Left lung (tissue), 10 donors: ENCODE data around the gene BMAL1. TPM values are rescaled to one million over a fixed set of nuclear protein-coding genes. Genes with fewer than 3 reads are reported as not detected.
A peak's percentile ranks its signal among the peaks of the same experiment; 100 is the strongest.

Experiments used
- ATAC-seq: fragments of 200-7000 bp; cut with Tn5 transposase; one replicate; pipeline ENCODE4 v1.9.1; 2020; ENCODE audit warnings: moderate library complexity
- DNase-seq, 4 donors: peaks; one replicate each; pipeline ENCODE4 v3.0.0-alpha.2; 2013 to 2020
- H3K27ac ChIP-seq, 2 donors: fragments of 200-600 bp; sonication (generic) in 1 of 2; one replicate each; pipeline versions ENCODE4 v1.5.0 to v1.8.0; 2020 to 2021
- H3K27me3 ChIP-seq, 2 donors: fragments of 200-600 bp; sonication (generic) in 1 of 2; one replicate each; pipeline versions ENCODE4 v1.5.0 to v1.8.0; 2020 to 2021
- H3K36me3 ChIP-seq, 2 donors: fragments of 200-600 bp; sonication (generic) in 1 of 2; one replicate each; pipeline versions ENCODE4 v1.5.0 to v1.8.0; 2020 to 2021
- H3K4me1 ChIP-seq, 2 donors: fragments of 200-600 bp; one replicate each; pipeline ENCODE4 v1.8.0; 2021
- H3K4me3 ChIP-seq, 2 donors: fragments of 200-600 bp; sonication (generic) in 1 of 2; one replicate each; pipeline versions ENCODE4 v1.5.0 to v1.8.0; 2020 to 2021; ENCODE audit warnings: mild to moderate bottlenecking in 1 of 2
- H3K9me3 ChIP-seq, 2 donors: fragments of 200-600 bp; sonication (generic) in 1 of 2; one replicate each; pipeline versions ENCODE4 v1.5.0 to v1.8.0; 2020 to 2021
- CTCF ChIP-seq, 2 donors: fragments of 200-600 bp; sonication (generic) in 1 of 2; IDR thresholded peaks; one replicate each; pipeline versions ENCODE4 v1.5.0 to v1.8.0; 2021; ENCODE audit warnings: antibody characterized with exemption in 2 of 2
- intact Hi-C, 2 donors: fragments of 100-400 bp; cut with DNase I; formaldehyde crosslinking; loops; one replicate each; pipeline versions ENCODE4 v1.11.2 to v1.14.2; 2022
- polyA plus RNA-seq, 6 donors: library from polyadenylated mRNA; unstranded; fragments of 120-200 nt; gene quantifications; one replicate each; pipeline ENCODE4 v1.2.1, GENCODE V29; 2013; ENCODE audit not compliant: insufficient read length in 6 of 6
- total RNA-seq, 2 donors: library from RNA; stranded (reverse); fragmentation: NEBNext Ultra II Directional; extraction: Animal tissue kit (Norgen Biotek cat#: 25700); gene quantifications; one replicate each; pipeline ENCODE4 v1.2.1, GENCODE V29; 2021
- donor health status: DM: no; HTN: yes; CAD: no.
- donor health status: DM: no; HTN: no; CAD: no.

The BMAL1 gene
- total and polyA plus RNA-seq, 8 donors = 10.2 to 31.6 (median 12.5) TPM

DNA sequence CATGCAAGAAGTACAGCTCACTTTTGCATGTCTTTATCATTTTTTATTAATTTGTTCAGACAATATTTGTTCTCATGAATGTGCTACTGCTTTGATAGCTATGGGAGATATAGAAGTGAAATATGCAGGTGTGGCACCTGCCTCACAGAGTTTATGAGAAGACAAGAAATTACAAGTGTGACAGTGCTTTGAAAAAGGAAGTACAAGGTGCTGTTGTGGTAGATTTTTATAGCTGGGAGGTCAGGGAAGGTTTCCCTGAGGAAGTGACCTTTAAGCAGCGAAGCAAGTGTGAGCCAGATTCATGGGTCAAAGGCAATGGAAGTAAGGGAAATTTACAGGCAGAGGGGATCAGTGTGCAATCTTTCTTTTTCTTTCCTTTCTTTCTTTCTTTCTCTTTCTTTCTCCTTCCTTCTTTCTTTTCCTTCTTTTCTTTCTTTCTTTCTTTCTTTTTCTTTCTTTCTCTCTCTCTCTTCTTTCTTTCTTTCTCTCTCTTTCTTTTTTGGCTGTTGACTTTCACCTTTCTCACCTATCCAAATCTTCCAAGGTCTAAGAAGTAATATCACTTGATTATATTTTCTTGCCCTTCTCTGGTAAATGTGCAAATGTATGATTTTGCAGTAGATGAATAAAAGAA lies 6.4 kb upstream of the BMAL1 start:
- Histone ChIP-seq H3K9me3 (no peaks in the 10 kb centered on the region), H3K4me3 (no peak overlapping the region), H3K27me3 (peaks cover 0 to 21% of the 10 kb centered on the region in 2 donors), H3K27ac (no peak overlapping the region), H3K4me1 (no peaks in the 10 kb centered on the region), H3K36me3 (no peaks in the 10 kb centered on the region)
- no peak for ATAC-seq
- TF ChIP-seq CTCF (IDR thresholded peaks at IDR 0.05) = no peak
- no peak for DNase-seq
- intact Hi-C loops = no loop called here

- Histone ChIP-seq H3K4me1 (peaks cover 6 to 29% of the 10 kb centered on the region in 2 donors), H3K36me3 (no peaks in the 10 kb centered on the region), H3K27me3 (peaks cover 0 to 47% of the 10 kb centered on the region in 2 donors), H3K27ac (peak overlapping the region; percentile 68 to 91), H3K4me3 (peak overlapping the region; percentile 60 to 96), H3K9me3 (no peaks in the 10 kb centered on the region)
- DNase-seq = peak in 1 of 4 donors; percentile 20
- intact Hi-C loops = no loop called here
- no peak for ATAC-seq
- no peak for TF ChIP-seq CTCF (IDR thresholded peaks at IDR 0.05)
Measured at GRCh38 chr11:13276454-13276831, 1.1 kb upstream of the BMAL1 start.

- Histone ChIP-seq H3K36me3 (no peaks in the 10 kb centered on the region), H3K27me3 (peaks cover 0 to 47% of the 10 kb centered on the region in 2 donors), H3K27ac (peak overlapping the region; percentile 85 to 91), H3K9me3 (no peaks in the 10 kb centered on the region), H3K4me3 (peak overlapping the region; percentile 96 to 99), H3K4me1 (peaks cover 6 to 29% of the 10 kb centered on the region in 2 donors)
- TF ChIP-seq CTCF (IDR thresholded peaks at IDR 0.05) = no peak
- intact Hi-C loops = no loop called here
- peak; percentile 94 for ATAC-seq
- peak; percentile 87 to 98 (median 96) for DNase-seq
Measured at GRCh38 chr11:13276832-13277767, 490 bp upstream of the BMAL1 start.

DNA sequence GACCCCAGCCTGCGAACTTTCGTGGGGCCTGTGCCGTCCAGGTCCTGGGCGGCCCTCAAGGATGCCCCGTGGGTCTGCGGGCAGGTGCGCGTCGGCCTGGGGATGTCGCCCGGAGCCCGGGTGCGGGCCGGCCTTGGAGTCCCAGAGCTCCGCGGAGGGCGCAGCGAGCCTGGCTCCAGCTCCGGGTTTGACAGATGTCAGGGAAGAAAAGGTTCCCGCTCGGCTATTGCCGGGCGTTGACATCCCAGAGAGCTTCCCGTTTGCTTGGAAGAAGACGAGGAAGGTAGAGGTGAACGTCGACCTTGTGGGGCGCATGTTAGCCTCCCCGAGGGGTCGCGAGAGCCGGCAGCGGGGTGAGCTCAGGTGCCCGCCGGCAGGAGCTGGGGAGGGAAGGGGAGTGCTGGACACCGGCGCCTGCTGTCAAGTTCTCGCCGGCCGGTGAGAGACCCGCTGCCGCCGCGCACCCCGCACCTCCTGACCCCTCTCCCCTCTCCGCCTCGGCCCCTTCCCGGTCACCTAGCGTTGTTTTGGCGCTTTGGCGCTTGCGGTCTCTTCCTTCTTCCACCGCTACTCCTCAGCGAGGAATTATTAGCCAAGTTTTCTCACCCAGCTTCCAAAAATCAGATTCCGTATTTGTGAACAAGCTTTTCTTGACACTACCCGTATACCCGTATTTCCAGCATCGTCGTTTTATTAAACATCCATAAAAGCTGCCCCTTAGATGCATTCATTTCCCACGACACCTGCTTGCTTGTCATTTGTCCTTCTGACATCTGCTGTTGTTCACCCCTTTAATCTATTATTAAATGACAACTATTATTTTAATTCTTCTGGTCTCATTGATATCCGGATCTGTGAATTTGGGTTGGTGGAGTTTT lies 1.3 kb downstream of the BMAL1 start:
- H3K4me1 ChIP-seq = peaks cover 6 to 29% of the 10 kb centered on the region in 2 donors
- peak in 2 of 4 donors; percentile 40 to 84 for DNase-seq
- peaks cover 0 to 42% of the 10 kb centered on the region in 2 donors for H3K27me3 ChIP-seq
- no peaks in the 10 kb centered on the region for H3K36me3 ChIP-seq
- ATAC-seq = no peak
- peak overlapping the region in 1 of 2 donors; percentile 91 for H3K27ac ChIP-seq
- no peak for TF ChIP-seq CTCF (IDR thresholded peaks at IDR 0.05)
- intact Hi-C loops = no loop called here
- no peaks in the 10 kb centered on the region for H3K9me3 ChIP-seq
- peak overlapping the region; percentile 96 to 99 for H3K4me3 ChIP-seq
